Measurements from ENCODE around the gene RER1.

GRCh38 chr1:2454227-2454626 lies 62.6 kb downstream of the RER1 start:
- TF ChIP-seq CTCF (IDR thresholded peaks at IDR 0.05) (no peak), POLR2AphosphoS5 (IDR thresholded peaks at IDR 0.05) (no peak)

Measured in breast epithelium (tissue), 3 donors.